Endothelial cell of umbilical vein (primary cell): ENCODE measurements around the gene CDH22.

ENCODE experiments used
- EZH2 ChIP-seq: IDR thresholded peaks from 2 replicates; pipeline ENCODE4 v1.6.1; 2012; ENCODE audit warnings: borderline replicate concordance, low read depth, mild to moderate bottlenecking, moderate library complexity, low read length, inconsistent platforms; ENCODE audit not compliant: severe bottlenecking
- FOS ChIP-seq: IDR thresholded peaks from 2 replicates; pipeline ENCODE4 v1.6.1; 2011; ENCODE audit warnings: mild to moderate bottlenecking, low read length, moderate library complexity, borderline replicate concordance; ENCODE audit not compliant: insufficient read depth
- JUN ChIP-seq: IDR thresholded peaks from 2 replicates; pipeline ENCODE4 v1.6.1; 2011; ENCODE audit warnings: borderline replicate concordance, low read depth; ENCODE audit not compliant: insufficient read length, insufficient read depth
- MYC ChIP-seq: IDR thresholded peaks from one replicate; pipeline ENCODE4 v1.6.1; 2011; ENCODE audit warnings: mild to moderate bottlenecking, low read depth, low read length
- POLR2A ChIP-seq: IDR thresholded peaks from 2 replicates; pipeline ENCODE4 v1.6.1; 2012; ENCODE audit warnings: low read depth, mild to moderate bottlenecking, control low read depth, low read length
- POLR2AphosphoS5 ChIP-seq: IDR thresholded peaks from 2 replicates; pipeline ENCODE4 v1.6.1; 2012; ENCODE audit warnings: low read depth, mild to moderate bottlenecking, control low read depth, low read length, moderate library complexity; ENCODE audit not compliant: insufficient read depth
- TF ChIP-seq, protein P1 (sequence below), 2 donors: IDR thresholded peaks; 1 replicate in 1 of 2; 2 replicates in 1 of 2; pipeline ENCODE4 v1.5.1; 2011; ENCODE audit warnings: low read length in 2 of 2, mild to moderate bottlenecking in 2 of 2, moderate library complexity in 2 of 2, control low read depth in 1 of 2, inconsistent platforms in 1 of 2, low read depth in 1 of 2; ENCODE audit not compliant: insufficient read depth in 1 of 2; ENCODE audit errors: extremely low read depth in 1 of 2
- TF ChIP-seq, protein P2 (sequence below): IDR thresholded peaks from 2 replicates; pipeline ENCODE4 v1.6.1; 2011; ENCODE audit not compliant: insufficient read depth, insufficient read length

DNA sequence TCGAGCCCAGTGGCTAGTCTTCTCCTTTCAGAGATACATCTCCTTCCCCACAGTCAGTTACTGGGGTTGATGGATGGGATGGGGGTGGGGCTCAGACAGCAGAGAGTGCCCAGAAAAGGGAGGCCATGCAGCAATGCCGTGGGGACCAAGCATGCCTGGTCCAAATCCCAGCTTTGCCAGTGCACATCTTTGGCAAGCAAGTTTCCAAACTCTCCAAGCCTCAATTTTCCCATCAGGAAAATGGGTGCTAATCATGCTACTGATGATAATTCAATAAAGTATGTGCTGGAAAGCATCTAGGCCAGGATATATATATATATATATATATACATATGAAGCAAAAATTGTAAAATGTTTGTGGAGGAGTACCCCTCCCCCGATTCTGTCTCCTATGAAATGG is 111.3 kb downstream of the CDH22 start:
- TF ChIP-seq, protein P1, sequence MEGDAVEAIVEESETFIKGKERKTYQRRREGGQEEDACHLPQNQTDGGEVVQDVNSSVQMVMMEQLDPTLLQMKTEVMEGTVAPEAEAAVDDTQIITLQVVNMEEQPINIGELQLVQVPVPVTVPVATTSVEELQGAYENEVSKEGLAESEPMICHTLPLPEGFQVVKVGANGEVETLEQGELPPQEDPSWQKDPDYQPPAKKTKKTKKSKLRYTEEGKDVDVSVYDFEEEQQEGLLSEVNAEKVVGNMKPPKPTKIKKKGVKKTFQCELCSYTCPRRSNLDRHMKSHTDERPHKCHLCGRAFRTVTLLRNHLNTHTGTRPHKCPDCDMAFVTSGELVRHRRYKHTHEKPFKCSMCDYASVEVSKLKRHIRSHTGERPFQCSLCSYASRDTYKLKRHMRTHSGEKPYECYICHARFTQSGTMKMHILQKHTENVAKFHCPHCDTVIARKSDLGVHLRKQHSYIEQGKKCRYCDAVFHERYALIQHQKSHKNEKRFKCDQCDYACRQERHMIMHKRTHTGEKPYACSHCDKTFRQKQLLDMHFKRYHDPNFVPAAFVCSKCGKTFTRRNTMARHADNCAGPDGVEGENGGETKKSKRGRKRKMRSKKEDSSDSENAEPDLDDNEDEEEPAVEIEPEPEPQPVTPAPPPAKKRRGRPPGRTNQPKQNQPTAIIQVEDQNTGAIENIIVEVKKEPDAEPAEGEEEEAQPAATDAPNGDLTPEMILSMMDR (IDR thresholded peaks at IDR 0.05; ENCODE audit: extremely low read depth in 1 of 2, insufficient read depth in 1 of 2, low read depth in 1 of 2, low read length in 2 of 2): no peak
- TF ChIP-seq MYC: no peak
- no peak for TF ChIP-seq POLR2AphosphoS5
- TF ChIP-seq, protein P2, sequence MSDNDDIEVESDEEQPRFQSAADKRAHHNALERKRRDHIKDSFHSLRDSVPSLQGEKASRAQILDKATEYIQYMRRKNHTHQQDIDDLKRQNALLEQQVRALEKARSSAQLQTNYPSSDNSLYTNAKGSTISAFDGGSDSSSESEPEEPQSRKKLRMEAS: no peak
- TF ChIP-seq EZH2: no peak
- no peak for TF ChIP-seq POLR2A
- TF ChIP-seq FOS: no peak
- TF ChIP-seq JUN: no peak
